Spleen (tissue), 11 donors: ENCODE results near the gene DPF3. TPM values are rescaled to one million over a fixed set of nuclear protein-coding genes. Genes with fewer than 3 reads are reported as not detected.

Source experiments
- DNase-seq: peaks from one replicate; pipeline ENCODE4 v3.0.0-alpha.2; 2020
- H3K27ac ChIP-seq, 8 donors: fragments of 200-600 bp; sonication (generic) in 7 of 8; 1 replicate in 4 of 8; 2 replicates in 4 of 8; pipeline versions ENCODE4 v1.5.0 to v1.8.0; 2016 to 2021; ENCODE audit warnings: inconsistent platforms in 4 of 8, mild to moderate bottlenecking in 4 of 8, moderate library complexity in 1 of 8
- H3K27me3 ChIP-seq, 7 donors: fragments of 200-600 bp; sonication (generic) in 6 of 7; replicated peaks in 1 of 7; 1 replicate in 4 of 7; 2 replicates in 3 of 7; pipeline versions ENCODE4 v1.5.0 to v1.8.0; 2016 to 2021; ENCODE audit warnings: inconsistent platforms in 3 of 7, mild to moderate bottlenecking in 1 of 7
- H3K36me3 ChIP-seq, 6 donors: fragments of 200-600 bp; sonication (generic) in 5 of 6; 1 replicate in 4 of 6; 2 replicates in 2 of 6; pipeline versions ENCODE4 v1.5.0 to v1.8.0; 2016 to 2021; ENCODE audit warnings: inconsistent platforms in 2 of 6
- H3K4me1 ChIP-seq, 6 donors: fragments of 200-600 bp; sonication (generic) in 5 of 6; 1 replicate in 3 of 6; 2 replicates in 3 of 6; pipeline versions ENCODE4 v1.5.0 to v1.8.0; 2016 to 2021; ENCODE audit warnings: inconsistent platforms in 3 of 6
- H3K4me3 ChIP-seq, 8 donors: fragments of 200-600 bp; sonication (generic) in 7 of 8; 1 replicate in 4 of 8; 2 replicates in 4 of 8; pipeline versions ENCODE4 v1.5.0 to v1.8.0; 2016 to 2021; ENCODE audit warnings: inconsistent platforms in 4 of 8, mild to moderate bottlenecking in 4 of 8, moderate library complexity in 2 of 8
- H3K9me3 ChIP-seq, 8 donors: fragments of 200-600 bp; sonication (generic) in 7 of 8; 1 replicate in 4 of 8; 2 replicates in 4 of 8; pipeline versions ENCODE4 v1.5.0 to v1.8.0; 2016 to 2021; ENCODE audit warnings: inconsistent platforms in 4 of 8
- POLR2A ChIP-seq, 3 donors: fragments of 450-650 bp; IDR thresholded peaks; one replicate each; pipeline ENCODE4 v1.5.1; 2017; ENCODE audit warnings: antibody characterized with exemption in 3 of 3, mild to moderate bottlenecking in 1 of 3
- POLR2AphosphoS5 ChIP-seq, 3 donors: sonication (generic); formaldehyde crosslinking; IDR thresholded peaks; one replicate each; pipeline ENCODE4 v1.5.1; 2017; ENCODE audit warnings: antibody characterized with exemption in 3 of 3
- WGBS, 5 donors: extraction: QIAGEN DNeasy Blood & Tissue Kit in 3 of 5; methylation state at CpG; one replicate each; pipeline versions ENCODE4 v1.1.5 to v1.1.7; 2013 to 2018; 5-methylcytosine and 5-hydroxymethylcytosine counted together
- intact Hi-C: fragments of 100-400 bp; cut with DNase I; formaldehyde crosslinking; loops from one replicate; pipeline ENCODE4 v1.15.0; 2023; ENCODE audit warnings: low total_unique reads
- polyA plus RNA-seq, 3 donors: library from polyadenylated mRNA; stranded (reverse); fragments of 200-250 nt; gene quantifications; one replicate each; pipeline ENCODE4 v1.2.1, GENCODE V29; 2013
- total RNA-seq, 7 donors: library from RNA; depleted of rRNA in 3 of 7; stranded (reverse); fragments of >200 nt in 3 of 7; fragmentation: NEBNext Ultra II Directional in 4 of 7; extraction: Animal tissue kit (Norgen Biotek cat#: 25700) in 4 of 7; gene quantifications; one replicate each; pipeline versions ENCODE4 v1.1.0 to v1.2.1, GENCODE V29; 2016 to 2021
- TF ChIP-seq, protein P1 (sequence below), 11 experiments: fragments of 200-600 bp in 7 of 11; fragments of 450-650 bp in 4 of 11; sonication (generic) in 4 of 11; IDR thresholded peaks in 8 of 11; conservative IDR thresholded peaks in 3 of 11; 1 replicate in 7 of 11; 2 replicates in 4 of 11; pipeline versions ENCODE4 v1.4.0 to v1.8.0; 2016 to 2021; ENCODE audit warnings: antibody characterized with exemption in 11 of 11, inconsistent platforms in 4 of 11, mild to moderate bottlenecking in 1 of 11
- donor health status: healthy with polysubstance abuse.
- donor health status: DM: no; HTN: no; CAD: no; lungs with moderate emphysema.
- donor health status: DM: no; HTN: no; CAD: no.
- donor health status: Bipolar disorder and iron deficiency.
- donor health status: healthy.
- donor health status: DM: no; HTN: no; CAD: no.
- donor health status: DM: yes; HTN: yes; CAD: no.

Gene DPF3
- total and polyA plus RNA-seq, 10 donors: 0.76 to 8.9 (median 3.0) TPM

DNA sequence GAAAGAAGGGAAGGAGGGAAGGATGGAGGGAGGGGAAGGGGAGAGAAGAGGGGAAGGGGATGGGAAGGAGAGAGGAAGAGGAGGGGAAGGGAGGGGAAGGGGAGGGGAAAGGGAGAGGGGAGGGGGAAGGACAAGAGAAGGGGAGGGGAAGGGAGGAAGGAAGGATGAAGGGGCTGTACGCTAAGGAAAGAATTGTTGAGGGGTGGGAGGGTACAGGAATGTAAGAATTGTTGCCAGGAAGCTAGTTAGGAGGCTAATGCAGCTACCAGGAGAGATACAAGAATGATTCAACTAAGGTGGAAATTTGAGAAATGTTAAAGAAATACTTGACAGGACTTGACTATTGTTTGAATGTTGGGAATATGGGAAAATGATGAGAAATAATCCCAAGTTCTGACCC lies 261.2 kb downstream of the DPF3 start:
- no peak for DNase-seq
- Histone ChIP-seq H3K9me3 (peaks cover 0 to 5% (median 0%) of the 10 kb centered on the region in 8 donors), H3K36me3 (no peaks in the 10 kb centered on the region), H3K27me3 (no peaks in the 10 kb centered on the region), H3K4me1 (no peaks in the 10 kb centered on the region), H3K4me3 (no peak overlapping the region), H3K27ac (no peak overlapping the region)
- TF ChIP-seq POLR2AphosphoS5 (IDR thresholded peaks at IDR 0.05): no peak
- TF ChIP-seq POLR2A (IDR thresholded peaks at IDR 0.05): no peak
- TF ChIP-seq, protein P1, sequence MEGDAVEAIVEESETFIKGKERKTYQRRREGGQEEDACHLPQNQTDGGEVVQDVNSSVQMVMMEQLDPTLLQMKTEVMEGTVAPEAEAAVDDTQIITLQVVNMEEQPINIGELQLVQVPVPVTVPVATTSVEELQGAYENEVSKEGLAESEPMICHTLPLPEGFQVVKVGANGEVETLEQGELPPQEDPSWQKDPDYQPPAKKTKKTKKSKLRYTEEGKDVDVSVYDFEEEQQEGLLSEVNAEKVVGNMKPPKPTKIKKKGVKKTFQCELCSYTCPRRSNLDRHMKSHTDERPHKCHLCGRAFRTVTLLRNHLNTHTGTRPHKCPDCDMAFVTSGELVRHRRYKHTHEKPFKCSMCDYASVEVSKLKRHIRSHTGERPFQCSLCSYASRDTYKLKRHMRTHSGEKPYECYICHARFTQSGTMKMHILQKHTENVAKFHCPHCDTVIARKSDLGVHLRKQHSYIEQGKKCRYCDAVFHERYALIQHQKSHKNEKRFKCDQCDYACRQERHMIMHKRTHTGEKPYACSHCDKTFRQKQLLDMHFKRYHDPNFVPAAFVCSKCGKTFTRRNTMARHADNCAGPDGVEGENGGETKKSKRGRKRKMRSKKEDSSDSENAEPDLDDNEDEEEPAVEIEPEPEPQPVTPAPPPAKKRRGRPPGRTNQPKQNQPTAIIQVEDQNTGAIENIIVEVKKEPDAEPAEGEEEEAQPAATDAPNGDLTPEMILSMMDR (IDR thresholded peaks at IDR 0.05 in 8 of 11, conservative IDR thresholded peaks at IDR 0.05 in 3 of 11): no peak
- intact Hi-C loops: no loop called here
- 35 to 75% (median 63%) methylated on average over 1 of the region's 1 CpG for WGBS, 5 donors

DNA sequence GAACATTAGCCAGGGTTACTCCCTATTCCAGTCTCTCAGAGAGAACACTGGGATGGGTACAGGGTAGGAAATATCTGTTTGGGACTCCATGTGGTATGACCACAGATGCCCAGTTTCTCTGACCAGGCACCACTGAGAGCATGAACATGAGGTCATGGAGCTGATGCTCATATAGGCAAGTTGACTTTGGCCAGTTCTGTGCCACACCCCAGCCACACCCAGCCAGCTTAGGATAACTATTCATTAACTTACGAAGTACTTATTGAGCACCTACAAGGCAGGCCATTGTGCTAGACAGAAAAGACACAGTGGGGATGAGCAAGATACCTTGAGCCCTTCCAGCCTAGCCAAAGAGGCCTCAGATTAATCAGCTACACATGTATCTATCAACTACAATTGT lies 262.5 kb downstream of the DPF3 start:
- TF ChIP-seq POLR2AphosphoS5 (IDR thresholded peaks at IDR 0.05): no peak
- TF ChIP-seq, protein P1 (IDR thresholded peaks at IDR 0.05 in 8 of 11, conservative IDR thresholded peaks at IDR 0.05 in 3 of 11): no peak
- TF ChIP-seq POLR2A (IDR thresholded peaks at IDR 0.05): no peak
- DNase-seq: no peak
- no peak overlapping the region for H3K4me3 ChIP-seq
- no peaks in the 10 kb centered on the region for H3K36me3 ChIP-seq
- H3K9me3 ChIP-seq: peaks cover 0 to 8% (median 2%) of the 10 kb centered on the region in 8 donors
- no peak overlapping the region for H3K27ac ChIP-seq
- no peaks in the 10 kb centered on the region for H3K27me3 ChIP-seq
- intact Hi-C loops: no loop called here
- H3K4me1 ChIP-seq: no peaks in the 10 kb centered on the region
- WGBS, 5 donors: 61 to 100% (median 93%) methylated on average over 1 of the region's 1 CpG

DNA sequence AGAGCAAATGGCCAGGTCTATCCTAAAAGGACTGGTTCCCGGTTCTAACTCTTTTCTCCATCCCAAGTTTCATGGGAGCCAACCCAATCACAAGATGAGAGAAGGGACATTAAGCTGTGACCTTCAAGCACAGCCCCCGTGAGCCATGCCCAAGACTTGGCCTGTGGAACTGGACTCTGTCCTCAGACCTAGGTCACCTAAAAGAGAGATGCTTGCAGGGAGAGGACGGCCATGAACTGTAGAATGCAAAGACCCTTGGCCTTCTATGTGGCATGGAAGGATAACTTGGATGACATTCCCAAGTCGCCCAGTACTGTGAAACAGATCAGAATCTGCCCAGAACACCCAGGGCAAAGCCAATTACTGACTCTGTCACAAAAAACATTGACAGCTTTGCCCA lies 263.5 kb downstream of the DPF3 start:
- whole genome bisulfite sequencing, 5 donors: 77 to 95% (median 93%) methylated on average over 4 of the region's 4 CpGs
- no peaks in the 10 kb centered on the region for H3K36me3 ChIP-seq
- DNase-seq: no peak
- H3K4me1 ChIP-seq: no peaks in the 10 kb centered on the region
- no peak for TF ChIP-seq POLR2AphosphoS5 (IDR thresholded peaks at IDR 0.05)
- TF ChIP-seq, protein P1 (IDR thresholded peaks at IDR 0.05 in 8 of 11, conservative IDR thresholded peaks at IDR 0.05 in 3 of 11): no peak
- TF ChIP-seq POLR2A (IDR thresholded peaks at IDR 0.05): no peak
- H3K27ac ChIP-seq: no peak overlapping the region
- H3K9me3 ChIP-seq: peaks cover 0 to 11% (median 2%) of the 10 kb centered on the region in 8 donors
- H3K27me3 ChIP-seq: no peaks in the 10 kb centered on the region
- intact Hi-C loops: no loop called here
- no peak overlapping the region for H3K4me3 ChIP-seq

DNA sequence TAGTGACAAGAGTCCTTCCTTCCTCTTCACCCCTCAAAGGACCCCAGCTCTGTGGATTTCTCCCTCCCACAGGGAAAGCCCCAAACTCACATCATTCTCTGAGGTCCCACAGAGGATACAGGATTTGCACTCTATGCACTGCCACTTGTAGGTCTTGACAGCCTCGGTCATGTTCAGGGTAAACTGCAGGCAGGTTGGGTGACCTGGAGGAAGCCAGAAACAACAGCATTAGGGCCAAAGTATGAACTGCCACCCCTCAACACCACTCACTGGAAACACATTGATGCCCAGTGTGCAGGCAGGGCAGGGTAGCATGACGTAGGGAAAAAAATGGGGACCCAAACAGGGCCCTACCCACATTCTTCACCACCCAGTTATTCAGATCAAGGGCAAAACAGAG lies 264.4 kb downstream of the DPF3 start:
- 93 to 98% (median 94%) methylated on average over 2 of the region's 2 CpGs for WGBS, 5 donors
- intact Hi-C loops: no loop called here
- H3K9me3 ChIP-seq: peaks cover 0 to 11% (median 2%) of the 10 kb centered on the region in 8 donors
- TF ChIP-seq POLR2A (IDR thresholded peaks at IDR 0.05): no peak
- no peaks in the 10 kb centered on the region for H3K4me1 ChIP-seq
- no peak overlapping the region for H3K4me3 ChIP-seq
- no peak for DNase-seq
- H3K36me3 ChIP-seq: no peaks in the 10 kb centered on the region
- H3K27me3 ChIP-seq: no peaks in the 10 kb centered on the region
- H3K27ac ChIP-seq: no peak overlapping the region

DNA sequence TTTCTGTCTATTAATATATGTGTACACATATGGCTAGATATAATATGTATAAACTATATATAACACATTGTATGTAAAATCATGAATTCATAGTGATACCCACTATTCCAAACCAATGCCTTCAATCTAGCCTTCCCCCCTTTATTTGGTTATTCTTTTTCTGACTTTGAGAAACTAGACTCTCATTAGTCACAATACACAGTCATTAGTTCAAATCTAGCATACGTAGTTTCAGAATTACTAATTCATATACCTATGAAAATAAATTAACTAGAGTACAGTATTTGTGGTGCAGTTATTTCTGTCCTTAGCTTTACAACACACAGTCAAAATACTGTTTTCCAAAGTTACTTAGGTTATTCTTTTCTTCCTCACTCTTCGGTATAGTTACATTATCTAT lies 268.2 kb downstream of the DPF3 start:
- Histone ChIP-seq H3K4me3 (no peak overlapping the region), H3K36me3 (no peaks in the 10 kb centered on the region), H3K27ac (no peak overlapping the region), H3K4me1 (no peaks in the 10 kb centered on the region), H3K27me3 (no peaks in the 10 kb centered on the region), H3K9me3 (peaks cover 0 to 20% (median 2%) of the 10 kb centered on the region in 8 donors)
- no peak for TF ChIP-seq POLR2AphosphoS5 (IDR thresholded peaks at IDR 0.05)
- TF ChIP-seq, protein P1 (IDR thresholded peaks at IDR 0.05 in 8 of 11, conservative IDR thresholded peaks at IDR 0.05 in 3 of 11): no peak
- TF ChIP-seq POLR2A (IDR thresholded peaks at IDR 0.05): no peak
- 80 to 91% (median 85%) methylated on average over 2 of the region's 2 CpGs for WGBS, 5 donors
- no peak for DNase-seq
- intact Hi-C loops: no loop called here
